Mammary epithelial cell (primary cell): ENCODE data around the gene MEOX1.

ENCODE experiments used
- CTCF ChIP-seq, 2 donors: IDR thresholded peaks in 1 of 2; conservative IDR thresholded peaks in 1 of 2; 2 replicates each; pipeline ENCODE4 v1.5.1; 2011 to 2012; ENCODE audit warnings: inconsistent platforms in 2 of 2, low read length in 2 of 2, mild to moderate bottlenecking in 2 of 2, control low read depth in 1 of 2, low read depth in 1 of 2; ENCODE audit not compliant: insufficient read depth in 1 of 2; ENCODE audit errors: extremely low read depth in 1 of 2
- EZH2 ChIP-seq: IDR thresholded peaks from 2 replicates; pipeline ENCODE4 v1.6.1; 2012; ENCODE audit warnings: low read length, inconsistent platforms, borderline replicate concordance

DNA sequence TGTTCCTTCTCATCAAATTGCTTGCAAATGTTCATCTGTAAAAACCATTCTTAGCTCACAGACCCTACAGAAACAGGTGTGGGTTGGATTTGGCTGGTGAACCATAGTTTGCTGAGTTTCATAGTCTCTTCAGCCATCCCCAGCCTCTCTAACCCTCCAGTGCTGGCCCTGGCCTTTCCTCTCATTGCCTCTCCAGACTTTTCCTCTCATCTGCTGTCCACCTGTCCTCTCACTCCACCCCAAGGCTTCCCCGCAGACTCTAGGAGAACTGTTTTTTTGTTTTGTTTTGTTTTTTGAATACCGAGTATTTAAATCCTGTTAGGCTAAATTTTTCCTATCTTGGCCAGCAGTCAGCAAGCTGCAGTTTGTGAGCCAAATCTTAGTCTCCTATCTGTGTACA, 41.1 kb downstream of the MEOX1 start:
- no peak for TF ChIP-seq EZH2
- TF ChIP-seq CTCF (conservative IDR thresholded peaks at IDR 0.05 in 1 of 2, IDR thresholded peaks at IDR 0.05 in 1 of 2; ENCODE audit: extremely low read depth in 1 of 2, insufficient read depth in 1 of 2, low read depth in 1 of 2, low read length in 2 of 2), result no peak
